ENCODE data around the gene WDR81. TPM values are rescaled to one million over a fixed set of nuclear protein-coding genes. Genes with fewer than 3 reads are reported as not detected.
A peak's percentile ranks its signal among the peaks of the same experiment; 100 is the strongest.

WDR81 gene
- total and polyA plus RNA-seq, 8 donors, result 9.3 to 44.2 (median 11.3) TPM

GRCh38 chr17:1715803-1716075 is 8.8 kb upstream of the WDR81 start:
- Histone ChIP-seq H3K4me1 (peaks cover 41 to 69% of the 10 kb centered on the region in 2 donors), H3K27me3 (peaks cover 0 to under 1% of the 10 kb centered on the region in 2 donors), H3K27ac (peak overlapping the region; percentile 96), H3K4me3 (peak overlapping the region; percentile 95 to 97), H3K36me3 (peaks cover 0 to 36% of the 10 kb centered on the region in 2 donors), H3K9me3 (no peaks in the 10 kb centered on the region)
- no peak for DNase-seq
- TF ChIP-seq, protein P1, sequence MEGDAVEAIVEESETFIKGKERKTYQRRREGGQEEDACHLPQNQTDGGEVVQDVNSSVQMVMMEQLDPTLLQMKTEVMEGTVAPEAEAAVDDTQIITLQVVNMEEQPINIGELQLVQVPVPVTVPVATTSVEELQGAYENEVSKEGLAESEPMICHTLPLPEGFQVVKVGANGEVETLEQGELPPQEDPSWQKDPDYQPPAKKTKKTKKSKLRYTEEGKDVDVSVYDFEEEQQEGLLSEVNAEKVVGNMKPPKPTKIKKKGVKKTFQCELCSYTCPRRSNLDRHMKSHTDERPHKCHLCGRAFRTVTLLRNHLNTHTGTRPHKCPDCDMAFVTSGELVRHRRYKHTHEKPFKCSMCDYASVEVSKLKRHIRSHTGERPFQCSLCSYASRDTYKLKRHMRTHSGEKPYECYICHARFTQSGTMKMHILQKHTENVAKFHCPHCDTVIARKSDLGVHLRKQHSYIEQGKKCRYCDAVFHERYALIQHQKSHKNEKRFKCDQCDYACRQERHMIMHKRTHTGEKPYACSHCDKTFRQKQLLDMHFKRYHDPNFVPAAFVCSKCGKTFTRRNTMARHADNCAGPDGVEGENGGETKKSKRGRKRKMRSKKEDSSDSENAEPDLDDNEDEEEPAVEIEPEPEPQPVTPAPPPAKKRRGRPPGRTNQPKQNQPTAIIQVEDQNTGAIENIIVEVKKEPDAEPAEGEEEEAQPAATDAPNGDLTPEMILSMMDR (IDR thresholded peaks at IDR 0.05), result no peak
- ATAC-seq, result no peak
- intact Hi-C loops (cut with DNase I), result no loop called here

GRCh38 chr17:1716076-1716911 is 8.2 kb upstream of the WDR81 start:
- TF ChIP-seq, protein P1 (IDR thresholded peaks at IDR 0.05), result peak in 1 of 2 donors; percentile 31
- Histone ChIP-seq H3K4me1 (peaks cover 40 to 69% of the 10 kb centered on the region in 2 donors), H3K36me3 (peaks cover 0 to 33% of the 10 kb centered on the region in 2 donors), H3K27me3 (no peaks in the 10 kb centered on the region), H3K9me3 (no peaks in the 10 kb centered on the region), H3K27ac (peak overlapping the region; percentile 99 to 100), H3K4me3 (peak overlapping the region; percentile 95 to 97)
- intact Hi-C loops (cut with DNase I), result no loop called here
- DNase-seq, result peak; percentile 99 to 100 (median 100)
- ATAC-seq, result peak; percentile 78

DNA sequence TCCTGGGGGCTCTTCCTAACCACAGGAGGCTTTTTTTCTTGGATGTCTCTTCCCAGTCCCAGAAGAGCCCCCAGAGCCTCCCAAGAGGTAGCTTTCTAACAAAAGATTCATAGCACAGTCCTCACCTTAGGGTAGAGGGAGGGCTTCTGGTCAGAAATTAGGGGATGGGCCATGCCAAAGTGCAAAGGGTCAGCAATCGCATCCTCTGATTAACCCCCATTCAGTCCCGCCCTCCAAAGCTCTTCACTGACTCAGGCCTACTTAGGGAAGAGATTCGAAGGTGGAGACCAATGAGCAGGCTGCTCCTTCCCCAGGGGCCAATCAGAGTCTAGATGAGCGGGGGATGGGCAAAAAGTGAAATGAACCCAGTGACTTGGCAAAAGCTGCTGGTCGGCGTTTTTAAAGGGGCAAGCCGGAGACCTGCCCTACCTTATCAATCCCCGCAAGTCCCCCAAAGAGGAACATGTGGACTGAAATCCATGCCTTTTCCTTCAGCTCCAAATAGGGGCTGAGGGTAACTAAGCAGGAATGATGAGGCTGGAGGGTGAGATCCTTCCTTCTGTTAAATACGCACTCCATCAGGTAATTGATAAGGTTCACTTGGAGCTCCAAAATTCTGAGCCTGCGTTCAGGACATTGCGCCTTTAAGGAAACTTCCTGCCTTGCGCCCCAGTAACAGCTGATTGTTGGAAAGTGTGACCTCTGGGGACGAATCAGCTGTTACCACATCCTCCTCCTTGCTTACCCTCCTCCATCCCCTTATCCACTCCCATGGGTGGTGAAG is 7.4 kb upstream of the WDR81 start:
- peak overlapping the region; percentile 61 to 97 for H3K4me3 ChIP-seq
- H3K27ac ChIP-seq, result peak overlapping the region; percentile 99 to 100
- H3K27me3 ChIP-seq, result no peaks in the 10 kb centered on the region
- H3K36me3 ChIP-seq, result peaks cover 0 to 25% of the 10 kb centered on the region in 2 donors
- intact Hi-C loops (cut with DNase I), result no loop called here
- H3K9me3 ChIP-seq, result no peaks in the 10 kb centered on the region
- H3K4me1 ChIP-seq, result peaks cover 34 to 65% of the 10 kb centered on the region in 2 donors
- DNase-seq (peak; percentile 85 to 96 (median 92)), ATAC-seq (peak; percentile 72)
- TF ChIP-seq, protein P1 (IDR thresholded peaks at IDR 0.05), result no peak

GRCh38 chr17:1718362-1719165 is 5.9 kb upstream of the WDR81 start:
- ATAC-seq (no peak), DNase-seq (no peak)
- no peaks in the 10 kb centered on the region for H3K9me3 ChIP-seq
- H3K4me1 ChIP-seq, result peaks cover 24 to 65% of the 10 kb centered on the region in 2 donors
- peak overlapping the region; percentile 99 to 100 for H3K27ac ChIP-seq
- H3K4me3 ChIP-seq, result peak overlapping the region in 1 of 2 donors; percentile 97
- intact Hi-C loops (cut with DNase I), result no loop called here
- no peaks in the 10 kb centered on the region for H3K27me3 ChIP-seq
- H3K36me3 ChIP-seq, result peaks cover 0 to 10% of the 10 kb centered on the region in 2 donors
- TF ChIP-seq, protein P1 (IDR thresholded peaks at IDR 0.05), result no peak

All from left lung (tissue), 10 donors.